Panc1 (cell line): ENCODE measurements around the gene XXYLT1. TPM values are rescaled to one million over a fixed set of nuclear protein-coding genes. Genes with fewer than 3 reads are reported as not detected.

ENCODE experiments used
- ATAC-seq: fragments of 200-7000 bp; cut with Tn5 transposase; 2 replicates; pipeline ENCODE4 v1.9.1; 2020; ENCODE audit warnings: mild to moderate bottlenecking, moderate library complexity
- BruUV-seq: library from RNA; stranded (reverse); fragments of 400-500 nt; replicated peaks from 2 replicates; lab custom pipeline; 2021; lab: Mats Ljungman, UMichigan
- CTCF ChIA-PET: fragments of 300-600 bp; sonication (Branson Sonifier 250); formaldehyde crosslinking; loops from one replicate; lab custom pipeline; 2022; ENCODE audit warnings: antibody characterized with exemption; lab: Charles Lee
- POLR2A ChIA-PET: fragments of 300-600 bp; sonication (Branson Sonifier 250); formaldehyde crosslinking; loops from one replicate; lab custom pipeline; 2022; ENCODE audit warnings: antibody characterized with exemption; lab: Charles Lee
- DNase-seq: peaks from one replicate; pipeline ENCODE4 v3.0.0-alpha.2; 2010; ENCODE audit warnings: low read depth, low spot score
- H3K27ac ChIP-seq: 2 replicates; pipeline ENCODE4 v1.5.1; 2011; ENCODE audit warnings: mild to moderate bottlenecking, low read length, inconsistent platforms
- H3K27me3 ChIP-seq: fragments of 200-500 bp; sonication (Bioruptor generic); 2 replicates; pipeline ENCODE4 v1.6.0; 2014; ENCODE audit warnings: low read length, inconsistent platforms; ENCODE audit not compliant: control insufficient read depth, insufficient read depth
- H3K36me3 ChIP-seq: fragments of 200-500 bp; sonication (Bioruptor generic); 2 replicates; pipeline ENCODE4 v1.5.1; 2014; ENCODE audit warnings: inconsistent platforms, mild to moderate bottlenecking, low read length, moderate library complexity; ENCODE audit not compliant: control insufficient read depth, insufficient read depth
- H3K4me1 ChIP-seq: 2 replicates; pipeline ENCODE4 v1.5.1; 2011; ENCODE audit warnings: inconsistent platforms, mild to moderate bottlenecking, low read length, moderate library complexity; ENCODE audit not compliant: control insufficient read depth, insufficient read depth
- H3K4me3 ChIP-seq, 2 experiments: 2 replicates each; pipeline ENCODE4 v1.5.1; 2011 to 2012; ENCODE audit warnings: low read depth in 2 of 2, low read length in 2 of 2, mild to moderate bottlenecking in 2 of 2, inconsistent platforms in 1 of 2, moderate library complexity in 1 of 2
- H3K9me3 ChIP-seq: fragments of 200-500 bp; sonication (Bioruptor generic); 2 replicates; pipeline ENCODE4 v1.5.1; 2014; ENCODE audit warnings: low read depth, mild to moderate bottlenecking, inconsistent platforms, low read length, moderate library complexity; ENCODE audit not compliant: control insufficient read depth, insufficient read depth
- POLR2AphosphoS5 ChIP-seq: IDR thresholded peaks from 2 replicates; pipeline ENCODE4 v1.6.1; 2012; ENCODE audit warnings: mild to moderate bottlenecking, low read depth, low read length, moderate library complexity
- SIN3A ChIP-seq: IDR thresholded peaks from 2 replicates; pipeline ENCODE4 v1.6.1; 2012; ENCODE audit warnings: low read depth, mild to moderate bottlenecking, low read length, moderate library complexity, borderline replicate concordance; ENCODE audit not compliant: insufficient read depth
- TCF7L2 ChIP-seq: IDR thresholded peaks from 2 replicates; pipeline ENCODE4 v1.6.1; 2011; ENCODE audit warnings: mild to moderate bottlenecking, low read depth, low read length, inconsistent platforms
- in situ Hi-C: cut with HindIII; loops from 2 replicates; pipeline ENCODE4 v1.10.0; 2016; ENCODE audit warnings: low sequenced_read_pairs, low pct_unique_long_range_greater_than_20kb
- intact Hi-C: fragments of 100-400 bp; cut with micrococcal nuclease; formaldehyde crosslinking; loops from one replicate; pipeline ENCODE4 v1.10.0; 2022; ENCODE audit not compliant: unreplicated experiment
- total RNA-seq: library from RNA; stranded (reverse); gene quantifications from one replicate; pipeline ENCODE4 v1.2.1, GENCODE V29; 2021; ENCODE audit not compliant: unreplicated experiment
- TF ChIP-seq, protein P1 (sequence below), 2 experiments: IDR thresholded peaks; 2 replicates each; pipeline ENCODE4 v1.6.1; 2011 to 2012; ENCODE audit warnings: low read depth in 2 of 2, control low read depth in 1 of 2, low read length in 1 of 2, mild to moderate bottlenecking in 1 of 2, moderate library complexity in 1 of 2; ENCODE audit not compliant: insufficient read depth in 1 of 2
- TF ChIP-seq, protein P2 (sequence below): fragments of 450-650 bp; IDR thresholded peaks from 2 replicates; pipeline ENCODE4 v1.5.1; 2017; ENCODE audit warnings: mild to moderate bottlenecking

The XXYLT1 gene
- total RNA-seq, 1 experiment from 2014 or later, result 26.0 TPM

GRCh38 chr3:195203606-195204005 is 67.4 kb downstream of the XXYLT1 start:
- ATAC-seq (peak; percentile 36; the same call in 1 of the 2 replicates), DNase-seq (no peak)
- ChIA-PET CTCF (no interaction called here), POLR2A (no interaction called here)
- H3K4me3 ChIP-seq, result no peak overlapping the region
- H3K27ac ChIP-seq, result no peak overlapping the region
- H3K4me1 ChIP-seq, result peaks cover 8% of the 10 kb centered on the region; the same call in 1 of the 2 replicates
- intact Hi-C loops (no loop called here), in situ Hi-C loops (no loop called here)
- TF ChIP-seq, protein P1, sequence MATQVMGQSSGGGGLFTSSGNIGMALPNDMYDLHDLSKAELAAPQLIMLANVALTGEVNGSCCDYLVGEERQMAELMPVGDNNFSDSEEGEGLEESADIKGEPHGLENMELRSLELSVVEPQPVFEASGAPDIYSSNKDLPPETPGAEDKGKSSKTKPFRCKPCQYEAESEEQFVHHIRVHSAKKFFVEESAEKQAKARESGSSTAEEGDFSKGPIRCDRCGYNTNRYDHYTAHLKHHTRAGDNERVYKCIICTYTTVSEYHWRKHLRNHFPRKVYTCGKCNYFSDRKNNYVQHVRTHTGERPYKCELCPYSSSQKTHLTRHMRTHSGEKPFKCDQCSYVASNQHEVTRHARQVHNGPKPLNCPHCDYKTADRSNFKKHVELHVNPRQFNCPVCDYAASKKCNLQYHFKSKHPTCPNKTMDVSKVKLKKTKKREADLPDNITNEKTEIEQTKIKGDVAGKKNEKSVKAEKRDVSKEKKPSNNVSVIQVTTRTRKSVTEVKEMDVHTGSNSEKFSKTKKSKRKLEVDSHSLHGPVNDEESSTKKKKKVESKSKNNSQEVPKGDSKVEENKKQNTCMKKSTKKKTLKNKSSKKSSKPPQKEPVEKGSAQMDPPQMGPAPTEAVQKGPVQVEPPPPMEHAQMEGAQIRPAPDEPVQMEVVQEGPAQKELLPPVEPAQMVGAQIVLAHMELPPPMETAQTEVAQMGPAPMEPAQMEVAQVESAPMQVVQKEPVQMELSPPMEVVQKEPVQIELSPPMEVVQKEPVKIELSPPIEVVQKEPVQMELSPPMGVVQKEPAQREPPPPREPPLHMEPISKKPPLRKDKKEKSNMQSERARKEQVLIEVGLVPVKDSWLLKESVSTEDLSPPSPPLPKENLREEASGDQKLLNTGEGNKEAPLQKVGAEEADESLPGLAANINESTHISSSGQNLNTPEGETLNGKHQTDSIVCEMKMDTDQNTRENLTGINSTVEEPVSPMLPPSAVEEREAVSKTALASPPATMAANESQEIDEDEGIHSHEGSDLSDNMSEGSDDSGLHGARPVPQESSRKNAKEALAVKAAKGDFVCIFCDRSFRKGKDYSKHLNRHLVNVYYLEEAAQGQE (IDR thresholded peaks at IDR 0.05; ENCODE audit: insufficient read depth in 1 of 2, low read depth in 2 of 2, low read length in 1 of 2), result no peak
- H3K36me3 ChIP-seq, result no peaks in the 10 kb centered on the region
- no peaks in the 10 kb centered on the region for H3K27me3 ChIP-seq
- no peaks in the 10 kb centered on the region for H3K9me3 ChIP-seq
- BruUV-seq, result no TSS peak

DNA sequence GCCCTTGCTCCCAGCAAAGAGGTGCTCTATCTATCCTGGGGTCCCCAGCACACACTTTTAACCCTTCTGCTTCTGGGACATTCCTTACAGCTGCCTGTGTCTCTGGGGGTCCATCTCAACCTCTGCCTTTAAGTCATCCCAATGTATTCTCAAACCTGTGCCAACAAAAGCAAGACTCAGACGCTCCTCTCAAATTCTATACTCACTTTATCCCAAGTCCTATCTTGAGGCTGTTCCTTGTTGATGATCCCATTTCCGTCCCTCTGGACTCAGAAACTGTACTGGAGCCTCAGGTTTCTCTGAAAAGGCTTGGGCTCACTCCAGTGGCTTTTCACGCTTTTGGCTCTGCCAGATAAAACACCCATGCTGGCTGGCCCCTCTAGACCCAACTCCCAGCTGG is 69.7 kb downstream of the XXYLT1 start:
- Histone ChIP-seq H3K4me1 (peaks cover 21% of the 10 kb centered on the region), H3K9me3 (no peaks in the 10 kb centered on the region), H3K4me3 (no peak overlapping the region), H3K27ac (no peak overlapping the region; the same call in 1 of the 2 replicates), H3K36me3 (no peaks in the 10 kb centered on the region), H3K27me3 (no peaks in the 10 kb centered on the region)
- ChIA-PET POLR2A (no interaction called here), CTCF (no interaction called here)
- intact Hi-C loops, result no loop called here
- BruUV-seq, result no TSS peak
- in situ Hi-C loops, result no loop called here
- no peak for DNase-seq
- TF ChIP-seq POLR2AphosphoS5, result no peak
- ATAC-seq, result no peak

GRCh38 chr3:195200010-195200822 is 70.7 kb downstream of the XXYLT1 start:
- ChIA-PET CTCF (interaction anchor here (0.6 kb wide), 1 partner anchor 71 kb away, joined by 3 read pairs; the partner anchor contains the start of gene XXYLT1), POLR2A (no interaction called here)
- in situ Hi-C loops (no loop called here), intact Hi-C loops (no loop called here)
- DNase-seq, result no peak
- Histone ChIP-seq H3K27me3 (no peaks in the 10 kb centered on the region), H3K27ac (no peak overlapping the region), H3K9me3 (no peaks in the 10 kb centered on the region), H3K36me3 (no peaks in the 10 kb centered on the region), H3K4me3 (no peak overlapping the region), H3K4me1 (peaks cover 28% of the 10 kb centered on the region)
- TF ChIP-seq, protein P1 (IDR thresholded peaks at IDR 0.05; ENCODE audit: insufficient read depth in 1 of 2, low read depth in 2 of 2, low read length in 1 of 2), result no peak
- TF ChIP-seq SIN3A (no peak), POLR2AphosphoS5 (no peak), TCF7L2 (no peak)
- TF ChIP-seq, protein P2, sequence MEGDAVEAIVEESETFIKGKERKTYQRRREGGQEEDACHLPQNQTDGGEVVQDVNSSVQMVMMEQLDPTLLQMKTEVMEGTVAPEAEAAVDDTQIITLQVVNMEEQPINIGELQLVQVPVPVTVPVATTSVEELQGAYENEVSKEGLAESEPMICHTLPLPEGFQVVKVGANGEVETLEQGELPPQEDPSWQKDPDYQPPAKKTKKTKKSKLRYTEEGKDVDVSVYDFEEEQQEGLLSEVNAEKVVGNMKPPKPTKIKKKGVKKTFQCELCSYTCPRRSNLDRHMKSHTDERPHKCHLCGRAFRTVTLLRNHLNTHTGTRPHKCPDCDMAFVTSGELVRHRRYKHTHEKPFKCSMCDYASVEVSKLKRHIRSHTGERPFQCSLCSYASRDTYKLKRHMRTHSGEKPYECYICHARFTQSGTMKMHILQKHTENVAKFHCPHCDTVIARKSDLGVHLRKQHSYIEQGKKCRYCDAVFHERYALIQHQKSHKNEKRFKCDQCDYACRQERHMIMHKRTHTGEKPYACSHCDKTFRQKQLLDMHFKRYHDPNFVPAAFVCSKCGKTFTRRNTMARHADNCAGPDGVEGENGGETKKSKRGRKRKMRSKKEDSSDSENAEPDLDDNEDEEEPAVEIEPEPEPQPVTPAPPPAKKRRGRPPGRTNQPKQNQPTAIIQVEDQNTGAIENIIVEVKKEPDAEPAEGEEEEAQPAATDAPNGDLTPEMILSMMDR, result no peak
- ATAC-seq, result no peak
- no TSS peak for BruUV-seq
